Rectal smooth muscle tissue (tissue), 1 donor: Measurements from ENCODE around the gene ITPRID1.

Experiments
- H3K27ac ChIP-seq: one replicate; pipeline ENCODE4 v1.7.0; 2013; ENCODE audit warnings: low read depth, low read length, inconsistent platforms
- H3K27me3 ChIP-seq: one replicate; pipeline ENCODE4 v1.7.0; 2013; ENCODE audit warnings: low read length; ENCODE audit not compliant: control insufficient read depth, insufficient read depth
- H3K36me3 ChIP-seq: one replicate; pipeline ENCODE4 v1.7.0; 2013; ENCODE audit warnings: low read length; ENCODE audit not compliant: control insufficient read depth, insufficient read depth
- H3K4me1 ChIP-seq: one replicate; pipeline ENCODE4 v1.7.0; 2013; ENCODE audit warnings: low read length; ENCODE audit not compliant: control insufficient read depth, insufficient read depth
- H3K4me3 ChIP-seq: one replicate; pipeline ENCODE4 v1.7.0; 2013; ENCODE audit warnings: low read length
- H3K9ac ChIP-seq: one replicate; pipeline ENCODE4 v1.7.0; 2013; ENCODE audit warnings: low read length

The ITPRID1 gene

DNA sequence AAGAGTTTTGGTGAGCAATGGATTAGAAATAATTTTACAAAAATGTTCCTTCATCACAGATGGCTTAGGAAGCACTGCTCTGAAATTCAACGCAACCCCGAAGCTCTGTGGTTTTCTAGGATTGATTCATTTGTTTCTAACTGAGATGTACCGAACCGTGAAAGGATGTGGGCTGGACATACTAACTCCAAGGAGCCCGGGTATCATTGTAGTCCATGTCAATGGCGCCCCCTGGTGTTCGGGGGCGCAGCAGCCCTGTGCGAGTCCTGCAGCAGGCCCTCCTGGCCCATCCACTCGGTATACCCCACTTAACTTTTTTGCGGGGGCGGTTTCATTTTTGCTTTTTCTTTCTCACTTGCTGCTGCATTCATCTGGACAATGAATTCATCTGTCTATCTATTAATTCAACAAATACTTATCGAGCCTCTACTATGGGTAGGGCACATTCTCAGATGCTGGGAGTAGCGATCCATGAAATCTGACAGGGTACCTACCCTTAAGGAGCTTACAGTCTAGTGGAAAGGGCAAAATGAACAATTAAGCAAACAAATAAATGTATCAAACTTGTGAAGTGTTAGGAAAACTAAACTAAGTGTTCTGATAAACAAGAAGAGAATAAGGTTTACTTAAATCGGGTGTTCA, 25.2 kb upstream of the ITPRID1 start:
- Histone ChIP-seq H3K4me3 (no peak overlapping the region), H3K4me1 (no peaks in the 10 kb centered on the region), H3K27me3 (no peaks in the 10 kb centered on the region), H3K36me3 (no peaks in the 10 kb centered on the region), H3K9ac (no peak overlapping the region), H3K27ac (no peak overlapping the region)

DNA sequence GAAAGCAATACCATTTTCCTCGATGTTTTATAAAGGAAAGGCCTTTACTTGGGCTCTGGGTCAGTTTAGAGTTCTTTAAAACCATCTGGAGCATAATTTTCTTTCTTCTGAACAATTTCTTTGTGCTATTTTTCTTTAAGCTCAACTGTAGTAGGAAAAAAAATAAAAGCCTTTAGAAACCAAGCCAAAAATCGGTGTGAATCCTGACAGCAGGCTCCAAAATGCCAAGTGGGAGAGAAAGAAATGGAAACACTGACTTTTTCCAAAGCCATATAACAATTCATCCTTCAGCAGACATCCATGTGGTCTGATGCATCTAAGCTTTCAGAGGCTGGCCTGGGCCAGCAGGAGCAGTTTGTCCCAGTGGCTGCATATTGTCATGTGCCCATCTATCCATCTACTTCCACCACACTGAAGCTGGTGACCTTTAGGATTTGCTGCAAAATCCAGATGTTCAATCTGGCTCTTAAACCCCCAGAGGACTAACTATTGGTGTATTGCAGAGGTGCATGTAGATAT, 23.0 kb upstream of the ITPRID1 start:
- no peaks in the 10 kb centered on the region for H3K4me1 ChIP-seq
- no peaks in the 10 kb centered on the region for H3K27me3 ChIP-seq
- no peaks in the 10 kb centered on the region for H3K36me3 ChIP-seq
- no peak overlapping the region for H3K27ac ChIP-seq
- H3K9ac ChIP-seq = no peak overlapping the region
- H3K4me3 ChIP-seq = no peak overlapping the region

DNA sequence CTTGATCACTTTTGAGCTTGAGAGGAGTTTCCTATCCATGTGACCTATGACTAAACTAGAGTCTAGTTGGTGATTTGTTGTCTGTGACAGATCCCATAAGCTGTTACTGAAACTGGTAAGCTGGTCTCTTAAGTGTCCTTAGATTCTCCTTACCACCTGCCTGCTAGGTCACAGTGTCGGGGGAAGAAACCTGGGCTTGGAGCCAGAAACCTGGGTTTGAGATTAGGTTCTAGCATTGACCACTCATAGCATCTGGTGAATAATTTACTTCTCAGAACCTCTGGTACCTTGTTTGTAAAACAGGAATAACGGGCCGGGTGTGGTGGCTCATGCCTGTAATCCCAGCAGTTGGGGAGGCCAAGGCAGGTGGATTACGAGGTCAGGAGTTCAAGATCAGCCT, 21.8 kb upstream of the ITPRID1 start:
- Histone ChIP-seq H3K27me3 (no peaks in the 10 kb centered on the region), H3K36me3 (no peaks in the 10 kb centered on the region), H3K4me3 (no peak overlapping the region), H3K4me1 (no peaks in the 10 kb centered on the region), H3K27ac (no peak overlapping the region), H3K9ac (no peak overlapping the region)

DNA sequence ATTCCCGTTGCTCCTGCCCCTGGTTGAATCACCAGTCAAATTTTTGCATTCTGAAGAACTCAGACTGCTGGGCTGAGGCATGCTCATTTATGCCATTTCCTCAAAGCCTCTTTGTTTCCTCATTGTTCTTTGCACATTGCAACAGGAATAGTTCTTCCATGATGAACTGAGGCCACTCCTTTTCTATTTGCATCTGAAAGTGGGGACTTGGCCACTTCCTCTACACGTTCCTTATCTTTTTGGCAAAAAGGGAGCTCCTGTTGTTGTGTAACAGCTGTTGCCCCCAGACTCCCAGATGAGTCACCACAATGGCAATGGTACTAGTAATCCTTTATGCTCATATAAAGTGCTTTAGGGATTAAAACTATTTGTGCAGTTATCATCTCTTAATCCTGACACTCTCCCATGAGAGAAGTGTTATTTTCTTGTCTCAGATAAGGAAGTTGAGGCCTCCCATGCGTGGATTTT, 20.1 kb upstream of the ITPRID1 start:
- Histone ChIP-seq H3K9ac (no peak overlapping the region), H3K36me3 (no peaks in the 10 kb centered on the region), H3K27me3 (no peaks in the 10 kb centered on the region), H3K4me1 (no peaks in the 10 kb centered on the region), H3K4me3 (no peak overlapping the region), H3K27ac (no peak overlapping the region)

DNA sequence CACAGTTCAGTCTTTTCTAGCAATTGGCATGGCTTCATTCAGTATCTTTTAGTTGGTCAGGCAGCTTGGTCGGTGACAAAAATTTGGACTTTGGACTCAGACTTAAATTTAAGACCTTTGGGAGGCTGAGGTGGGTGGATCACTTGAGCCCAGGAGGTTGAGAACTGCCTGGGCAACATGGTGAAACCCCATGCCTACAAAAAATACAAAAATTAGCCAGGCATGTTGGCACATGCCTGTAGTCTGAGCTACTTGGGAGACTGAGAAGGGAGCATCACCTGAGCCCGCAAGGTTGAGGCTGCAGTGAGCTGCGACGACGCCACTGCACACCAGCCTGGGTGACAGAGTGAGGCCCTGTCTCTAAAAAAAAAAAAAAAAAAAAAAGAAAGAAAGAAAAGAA, 19.5 kb upstream of the ITPRID1 start:
- Histone ChIP-seq H3K4me3 (no peak overlapping the region), H3K4me1 (no peaks in the 10 kb centered on the region), H3K36me3 (no peaks in the 10 kb centered on the region), H3K9ac (no peak overlapping the region), H3K27ac (no peak overlapping the region), H3K27me3 (no peaks in the 10 kb centered on the region)

DNA sequence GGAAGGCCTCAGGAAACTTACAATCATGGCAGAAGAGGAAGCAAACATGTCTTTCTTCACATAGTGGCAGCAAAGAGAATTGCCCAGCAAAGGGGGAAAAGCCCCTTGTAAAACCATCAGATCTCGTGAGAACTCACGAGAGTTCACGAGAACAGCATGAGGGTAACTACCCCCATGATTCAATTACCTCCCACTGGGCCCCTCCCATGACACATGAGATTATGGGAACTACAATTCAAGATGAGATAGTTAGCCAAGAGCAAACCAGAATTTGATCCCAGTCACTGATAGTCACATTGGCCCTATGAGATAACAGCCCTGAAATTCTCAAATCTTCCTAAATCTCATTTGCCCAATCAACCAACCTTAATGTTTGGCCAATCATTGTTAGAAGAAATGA, 18.2 kb upstream of the ITPRID1 start:
- no peak overlapping the region for H3K27ac ChIP-seq
- H3K4me3 ChIP-seq = no peak overlapping the region
- H3K27me3 ChIP-seq = no peaks in the 10 kb centered on the region
- no peaks in the 10 kb centered on the region for H3K36me3 ChIP-seq
- H3K9ac ChIP-seq = no peak overlapping the region
- no peaks in the 10 kb centered on the region for H3K4me1 ChIP-seq

DNA sequence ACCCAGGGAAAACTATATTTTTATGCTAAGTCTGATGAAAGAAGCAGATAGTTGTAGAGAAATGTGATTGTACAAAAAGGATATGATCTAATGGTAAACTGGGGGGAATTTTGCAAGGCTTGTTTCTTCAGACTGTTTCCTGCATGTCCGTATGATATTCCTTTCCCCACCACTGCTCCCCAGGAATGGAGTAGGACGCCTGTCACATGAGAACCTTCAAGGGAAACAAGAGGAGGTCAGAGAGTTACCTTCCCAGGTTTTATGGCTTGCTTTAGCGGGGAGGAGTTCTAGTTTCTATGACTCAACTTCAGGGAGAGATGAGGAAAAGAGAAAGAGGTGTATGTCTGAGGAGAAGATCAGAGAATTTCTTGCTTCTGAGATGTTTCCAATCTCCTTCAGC, 16.4 kb upstream of the ITPRID1 start:
- no peak overlapping the region for H3K4me3 ChIP-seq
- H3K27me3 ChIP-seq = no peaks in the 10 kb centered on the region
- H3K36me3 ChIP-seq = no peaks in the 10 kb centered on the region
- no peak overlapping the region for H3K27ac ChIP-seq
- no peak overlapping the region for H3K9ac ChIP-seq
- no peaks in the 10 kb centered on the region for H3K4me1 ChIP-seq

DNA sequence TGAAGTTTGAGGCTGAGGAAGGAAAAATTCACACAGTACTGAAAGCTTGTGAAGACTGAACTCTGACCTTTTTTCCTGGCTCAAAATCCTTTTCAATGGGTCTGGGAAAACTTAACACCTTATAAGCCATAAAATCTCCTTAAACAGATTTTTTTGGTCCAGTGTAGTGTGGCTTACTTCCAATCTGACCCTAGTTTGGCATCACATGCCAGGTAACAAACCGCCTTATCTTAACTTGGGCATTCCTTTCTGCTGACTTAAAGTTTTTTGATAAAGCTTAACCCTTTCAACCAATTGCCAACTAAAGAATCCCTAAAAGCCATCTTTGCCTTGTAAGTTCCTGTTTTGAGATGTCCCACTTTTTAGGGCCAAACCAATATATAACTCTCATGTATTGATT, 13.2 kb upstream of the ITPRID1 start:
- H3K9ac ChIP-seq = no peak overlapping the region
- H3K27ac ChIP-seq = no peak overlapping the region
- H3K27me3 ChIP-seq = no peaks in the 10 kb centered on the region
- no peaks in the 10 kb centered on the region for H3K36me3 ChIP-seq
- H3K4me1 ChIP-seq = no peaks in the 10 kb centered on the region
- H3K4me3 ChIP-seq = no peak overlapping the region

DNA sequence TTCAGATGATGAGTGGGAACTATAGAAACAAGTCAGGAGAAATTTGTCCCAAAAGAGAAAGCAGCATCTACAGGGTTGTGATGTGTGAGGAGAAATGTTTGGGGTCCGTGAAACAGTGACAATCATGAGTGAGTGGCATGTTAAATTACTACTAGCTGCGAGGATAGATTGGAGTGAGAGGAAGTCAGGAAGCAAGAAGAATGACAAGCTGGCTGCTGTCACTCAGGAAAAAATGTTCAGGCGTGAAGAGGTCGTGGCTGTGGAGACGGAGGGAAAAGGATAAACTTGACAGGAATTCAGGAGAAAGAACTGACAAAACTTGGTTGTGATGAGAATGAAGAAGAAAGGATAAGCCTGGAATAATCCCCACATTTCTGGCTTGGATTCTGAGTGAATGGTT, 5.1 kb upstream of the ITPRID1 start:
- H3K4me3 ChIP-seq = no peak overlapping the region
- H3K36me3 ChIP-seq = no peaks in the 10 kb centered on the region
- no peak overlapping the region for H3K27ac ChIP-seq
- H3K27me3 ChIP-seq = no peaks in the 10 kb centered on the region
- H3K9ac ChIP-seq = no peak overlapping the region
- no peaks in the 10 kb centered on the region for H3K4me1 ChIP-seq

DNA sequence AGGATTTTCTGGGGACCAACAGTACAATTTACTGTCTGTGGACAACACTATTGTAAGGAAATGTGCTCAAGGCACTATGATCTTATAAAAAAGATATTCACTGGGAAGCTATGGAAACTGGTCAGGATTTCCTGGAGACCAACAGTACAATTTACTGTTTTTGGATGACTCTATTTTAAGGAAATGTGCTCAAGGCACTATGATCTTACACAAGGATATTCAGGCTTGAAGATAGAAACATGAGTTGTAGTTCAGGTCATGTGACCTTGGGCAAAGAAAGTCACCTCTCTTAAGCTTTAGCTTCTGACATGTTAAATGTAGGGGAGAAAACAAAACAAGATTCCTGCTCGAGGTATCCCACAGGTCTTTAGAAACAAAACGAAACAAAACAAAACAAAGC, 1.7 kb upstream of the ITPRID1 start:
- no peaks in the 10 kb centered on the region for H3K4me1 ChIP-seq
- no peaks in the 10 kb centered on the region for H3K27me3 ChIP-seq
- H3K27ac ChIP-seq = no peak overlapping the region
- H3K36me3 ChIP-seq = no peaks in the 10 kb centered on the region
- no peak overlapping the region for H3K4me3 ChIP-seq
- no peak overlapping the region for H3K9ac ChIP-seq

DNA sequence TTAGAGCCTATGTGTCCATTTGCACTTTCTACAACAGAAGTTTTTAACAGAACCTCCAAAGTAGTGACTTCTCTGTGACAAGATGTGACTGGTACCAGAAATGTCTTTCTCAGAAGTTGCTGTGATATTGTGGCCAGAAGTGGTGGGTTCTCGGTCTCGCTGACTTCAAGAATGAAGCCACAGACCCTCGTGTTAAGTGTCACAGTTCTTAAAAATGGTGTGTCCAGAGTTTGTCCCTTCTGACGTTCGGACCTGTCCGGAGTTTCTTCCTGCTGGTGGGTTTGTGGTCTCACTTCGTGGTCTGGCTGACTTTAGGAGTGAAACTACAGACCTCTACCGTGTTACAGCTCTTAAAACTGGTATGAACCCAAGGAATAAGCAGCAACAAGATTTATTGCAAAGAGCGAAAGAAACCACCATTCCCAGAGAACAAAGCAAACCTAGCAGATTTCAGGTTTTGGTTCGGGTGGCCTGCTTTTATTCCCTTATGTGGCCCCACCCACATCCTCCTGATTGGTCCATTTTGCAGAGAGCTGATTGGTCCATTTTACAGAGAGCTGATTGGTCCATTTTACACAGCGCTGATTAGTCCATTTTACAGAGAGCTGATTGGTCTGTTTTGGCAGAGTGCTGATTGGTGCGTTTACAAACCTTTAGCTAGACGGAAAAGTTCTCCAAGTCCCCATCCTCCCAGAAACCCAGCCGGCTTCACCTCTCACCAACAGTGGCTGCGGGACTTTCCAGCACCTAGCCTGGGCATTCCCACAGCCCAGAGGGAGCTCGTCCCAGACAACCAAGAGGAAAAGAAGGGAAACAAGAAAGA, 3.0 kb downstream of the ITPRID1 start:
- Histone ChIP-seq H3K9ac (no peak overlapping the region), H3K36me3 (no peaks in the 10 kb centered on the region), H3K4me1 (no peaks in the 10 kb centered on the region), H3K27me3 (no peaks in the 10 kb centered on the region), H3K4me3 (no peak overlapping the region), H3K27ac (no peak overlapping the region)

DNA sequence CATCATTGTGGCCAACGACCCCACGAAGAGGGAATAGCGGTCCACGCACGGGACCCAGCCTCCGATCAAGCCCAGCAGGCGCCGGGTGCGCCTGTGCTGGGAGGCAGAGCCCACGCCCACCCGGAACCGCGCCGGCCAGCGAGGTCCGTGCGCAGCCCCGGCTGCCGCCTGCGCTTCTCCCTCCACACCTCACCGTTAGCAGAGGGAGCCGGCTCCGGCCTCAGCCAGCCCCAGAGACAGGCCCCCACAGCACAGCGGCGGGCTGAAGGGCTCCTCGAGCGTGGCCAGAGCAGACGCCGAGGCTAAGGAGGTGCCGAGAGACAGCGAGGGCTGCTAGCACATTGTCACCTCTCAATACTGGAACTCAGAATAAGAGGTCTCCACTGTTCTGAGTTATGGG, 3.6 kb downstream of the ITPRID1 start:
- Histone ChIP-seq H3K36me3 (no peaks in the 10 kb centered on the region), H3K4me1 (no peaks in the 10 kb centered on the region), H3K4me3 (no peak overlapping the region), H3K27ac (no peak overlapping the region), H3K27me3 (no peaks in the 10 kb centered on the region), H3K9ac (no peak overlapping the region)

DNA sequence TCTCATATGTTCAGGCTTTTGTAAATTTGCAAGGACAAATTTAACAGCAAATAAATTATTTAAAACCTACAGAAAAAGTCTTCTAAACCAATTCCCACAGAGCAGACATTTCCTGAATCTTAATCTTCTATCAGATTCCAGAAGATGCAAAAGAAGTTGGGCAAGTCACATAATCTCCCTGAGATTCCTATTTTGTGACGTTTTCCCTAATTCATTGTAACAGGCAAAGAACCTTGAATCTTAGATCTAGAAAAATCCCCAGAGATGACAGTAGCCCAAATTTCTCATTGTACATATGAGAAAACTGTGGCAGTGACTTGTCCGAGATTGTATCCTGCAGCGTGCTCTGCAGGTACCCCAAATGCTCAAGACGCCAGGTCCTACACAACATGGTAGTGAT, 4.9 kb downstream of the ITPRID1 start:
- Histone ChIP-seq H3K4me1 (no peaks in the 10 kb centered on the region), H3K36me3 (no peaks in the 10 kb centered on the region), H3K27ac (no peak overlapping the region), H3K4me3 (no peak overlapping the region), H3K9ac (no peak overlapping the region), H3K27me3 (no peaks in the 10 kb centered on the region)
